ENCODE data around the gene TOX2. TPM values are rescaled to one million over a fixed set of nuclear protein-coding genes. Genes with fewer than 3 reads are reported as not detected.

Gene TOX2
- total RNA-seq, 1 donor from 2014 or later, result 2.8 TPM

GRCh38 chr20:43948455-43948854 is 33.8 kb downstream of the TOX2 start:
- H3K27ac Mint-ChIP-seq, result no peak overlapping the region
- no peaks in the 10 kb centered on the region for H3K36me3 Mint-ChIP-seq (ENCODE audit: insufficient read depth)
- TF ChIP-seq, protein P1, sequence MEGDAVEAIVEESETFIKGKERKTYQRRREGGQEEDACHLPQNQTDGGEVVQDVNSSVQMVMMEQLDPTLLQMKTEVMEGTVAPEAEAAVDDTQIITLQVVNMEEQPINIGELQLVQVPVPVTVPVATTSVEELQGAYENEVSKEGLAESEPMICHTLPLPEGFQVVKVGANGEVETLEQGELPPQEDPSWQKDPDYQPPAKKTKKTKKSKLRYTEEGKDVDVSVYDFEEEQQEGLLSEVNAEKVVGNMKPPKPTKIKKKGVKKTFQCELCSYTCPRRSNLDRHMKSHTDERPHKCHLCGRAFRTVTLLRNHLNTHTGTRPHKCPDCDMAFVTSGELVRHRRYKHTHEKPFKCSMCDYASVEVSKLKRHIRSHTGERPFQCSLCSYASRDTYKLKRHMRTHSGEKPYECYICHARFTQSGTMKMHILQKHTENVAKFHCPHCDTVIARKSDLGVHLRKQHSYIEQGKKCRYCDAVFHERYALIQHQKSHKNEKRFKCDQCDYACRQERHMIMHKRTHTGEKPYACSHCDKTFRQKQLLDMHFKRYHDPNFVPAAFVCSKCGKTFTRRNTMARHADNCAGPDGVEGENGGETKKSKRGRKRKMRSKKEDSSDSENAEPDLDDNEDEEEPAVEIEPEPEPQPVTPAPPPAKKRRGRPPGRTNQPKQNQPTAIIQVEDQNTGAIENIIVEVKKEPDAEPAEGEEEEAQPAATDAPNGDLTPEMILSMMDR (IDR thresholded peaks at IDR 0.05; ENCODE audit: unreplicated experiment), result no peak
- H3K4me3 Mint-ChIP-seq (ENCODE audit: low read depth), result no peak overlapping the region
- no peaks in the 10 kb centered on the region for H3K4me1 Mint-ChIP-seq (ENCODE audit: low read depth)
- H3K27me3 Mint-ChIP-seq, result peaks cover 16% of the 10 kb centered on the region
- no peak for DNase-seq (ENCODE audit: low spot score, unreplicated experiment)
- no peaks in the 10 kb centered on the region for H3K9me3 Mint-ChIP-seq (ENCODE audit: low read depth)

DNA sequence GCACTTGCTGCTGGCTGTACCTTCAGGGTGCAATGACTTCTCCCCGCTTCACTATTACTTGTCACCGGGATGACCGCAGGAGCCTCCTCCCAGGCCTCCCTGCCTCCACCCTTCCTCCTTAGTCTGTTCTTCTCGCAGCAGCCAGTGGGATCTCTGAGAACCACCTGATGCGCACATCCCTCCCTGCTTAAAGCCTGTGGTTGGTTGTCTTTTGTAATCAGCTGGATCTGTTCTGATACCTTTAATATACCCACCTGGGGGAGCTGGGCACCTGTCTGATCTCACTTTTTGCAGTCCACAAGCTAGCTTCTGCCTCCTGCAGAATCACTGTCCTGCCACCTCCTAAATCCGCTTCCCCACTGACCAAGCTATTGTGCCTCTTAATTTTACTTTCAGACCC is 34.6 kb downstream of the TOX2 start:
- no peak overlapping the region for H3K27ac Mint-ChIP-seq
- no peaks in the 10 kb centered on the region for H3K4me1 Mint-ChIP-seq (ENCODE audit: low read depth)
- H3K27me3 Mint-ChIP-seq, result peaks cover 19% of the 10 kb centered on the region
- H3K4me3 Mint-ChIP-seq (ENCODE audit: low read depth), result no peak overlapping the region
- no peaks in the 10 kb centered on the region for H3K36me3 Mint-ChIP-seq (ENCODE audit: insufficient read depth)
- TF ChIP-seq, protein P1 (IDR thresholded peaks at IDR 0.05; ENCODE audit: unreplicated experiment), result no peak
- DNase-seq (ENCODE audit: low spot score, unreplicated experiment), result no peak
- no peaks in the 10 kb centered on the region for H3K9me3 Mint-ChIP-seq (ENCODE audit: low read depth)

- Mint-ChIP-seq H3K4me1 (ENCODE audit: low read depth) (no peaks in the 10 kb centered on the region), H3K27ac (no peak overlapping the region)
These were observed 35.3 kb downstream of the TOX2 start for GRCh38 chr20:43949741-43950618.

DNA sequence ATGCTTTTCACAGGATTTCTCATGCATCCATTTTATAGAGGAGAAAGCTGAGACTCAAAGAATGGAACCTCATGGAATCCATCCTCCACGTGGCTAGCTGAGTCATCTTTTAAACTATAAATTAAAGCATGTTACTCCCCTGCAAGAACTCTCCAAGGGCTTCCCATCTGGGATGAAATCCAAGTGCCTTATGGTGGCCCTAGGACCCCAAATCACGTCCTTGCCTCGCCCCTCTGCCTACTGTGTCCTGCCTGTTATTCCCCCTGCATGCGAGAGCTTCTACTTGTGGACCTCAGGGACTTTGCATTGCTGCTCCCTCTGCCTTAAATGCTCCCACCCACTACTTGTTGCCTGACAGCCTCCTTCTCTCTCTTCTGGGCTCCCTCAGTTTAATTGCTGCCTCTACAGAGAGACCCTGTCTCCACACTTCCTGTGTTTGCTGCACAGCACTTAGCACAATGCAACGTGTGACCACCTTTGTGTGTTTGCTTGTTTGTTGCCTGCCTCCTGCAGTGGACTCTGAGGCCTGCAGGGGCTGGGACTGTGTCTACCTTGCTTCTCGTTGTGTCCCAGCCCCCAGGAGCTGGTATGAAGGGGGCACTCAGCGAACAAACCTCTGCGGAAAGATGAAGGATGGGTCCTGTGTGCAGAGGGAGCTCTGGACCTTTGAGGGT is 39.4 kb downstream of the TOX2 start:
- peaks cover 5% of the 10 kb centered on the region for H3K9me3 Mint-ChIP-seq (ENCODE audit: low read depth)
- DNase-seq (ENCODE audit: low spot score, unreplicated experiment), result no peak
- peaks cover 19% of the 10 kb centered on the region for H3K27me3 Mint-ChIP-seq
- peaks cover 2% of the 10 kb centered on the region for H3K36me3 Mint-ChIP-seq (ENCODE audit: insufficient read depth)
- H3K4me3 Mint-ChIP-seq (ENCODE audit: low read depth), result no peak overlapping the region
- H3K4me1 Mint-ChIP-seq (ENCODE audit: low read depth), result peaks cover 5% of the 10 kb centered on the region
- TF ChIP-seq, protein P1 (IDR thresholded peaks at IDR 0.05; ENCODE audit: unreplicated experiment), result no peak
- no peak overlapping the region for H3K27ac Mint-ChIP-seq

More at GRCh38 chr20:43949741-43950618, 35.3 kb downstream of the TOX2 start:
- H3K4me3 Mint-ChIP-seq (ENCODE audit: low read depth), result no peak overlapping the region
- TF ChIP-seq, protein P1 (IDR thresholded peaks at IDR 0.05; ENCODE audit: unreplicated experiment), result no peak
- DNase-seq (ENCODE audit: low spot score, unreplicated experiment), result no peak
- H3K36me3 Mint-ChIP-seq (ENCODE audit: insufficient read depth), result no peaks in the 10 kb centered on the region
- no peaks in the 10 kb centered on the region for H3K9me3 Mint-ChIP-seq (ENCODE audit: low read depth)
- peaks cover 20% of the 10 kb centered on the region for H3K27me3 Mint-ChIP-seq

DNA sequence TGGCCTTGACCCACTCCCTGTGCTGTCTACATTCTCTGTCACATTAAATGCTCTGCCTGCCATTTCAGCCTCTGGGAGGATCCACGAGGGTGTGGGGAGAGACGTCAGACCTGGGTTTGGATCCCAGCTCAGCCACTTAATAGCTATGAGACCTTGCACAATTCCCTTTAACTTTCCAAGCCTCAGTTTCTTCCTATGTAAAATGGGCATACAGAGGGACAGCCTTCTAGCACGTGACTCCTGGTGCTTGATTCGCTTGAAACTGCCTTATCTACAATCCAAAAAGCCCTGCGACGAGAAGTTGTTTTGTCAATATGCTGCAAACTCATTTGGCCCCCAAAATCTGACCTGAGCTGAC is 40.0 kb downstream of the TOX2 start:
- peaks cover 2% of the 10 kb centered on the region for H3K36me3 Mint-ChIP-seq (ENCODE audit: insufficient read depth)
- H3K27ac Mint-ChIP-seq, result no peak overlapping the region
- DNase-seq (ENCODE audit: low spot score, unreplicated experiment), result no peak
- TF ChIP-seq, protein P1 (IDR thresholded peaks at IDR 0.05; ENCODE audit: unreplicated experiment), result no peak
- H3K4me1 Mint-ChIP-seq (ENCODE audit: low read depth), result peaks cover 11% of the 10 kb centered on the region
- no peak overlapping the region for H3K4me3 Mint-ChIP-seq (ENCODE audit: low read depth)
- peaks cover 5% of the 10 kb centered on the region for H3K9me3 Mint-ChIP-seq (ENCODE audit: low read depth)
- peaks cover 12% of the 10 kb centered on the region for H3K27me3 Mint-ChIP-seq

Measured in progenitor cell of endocrine pancreas (in vitro differentiated cells).